ENCODE results near the gene LRMDA.

LRMDA gene

DNA sequence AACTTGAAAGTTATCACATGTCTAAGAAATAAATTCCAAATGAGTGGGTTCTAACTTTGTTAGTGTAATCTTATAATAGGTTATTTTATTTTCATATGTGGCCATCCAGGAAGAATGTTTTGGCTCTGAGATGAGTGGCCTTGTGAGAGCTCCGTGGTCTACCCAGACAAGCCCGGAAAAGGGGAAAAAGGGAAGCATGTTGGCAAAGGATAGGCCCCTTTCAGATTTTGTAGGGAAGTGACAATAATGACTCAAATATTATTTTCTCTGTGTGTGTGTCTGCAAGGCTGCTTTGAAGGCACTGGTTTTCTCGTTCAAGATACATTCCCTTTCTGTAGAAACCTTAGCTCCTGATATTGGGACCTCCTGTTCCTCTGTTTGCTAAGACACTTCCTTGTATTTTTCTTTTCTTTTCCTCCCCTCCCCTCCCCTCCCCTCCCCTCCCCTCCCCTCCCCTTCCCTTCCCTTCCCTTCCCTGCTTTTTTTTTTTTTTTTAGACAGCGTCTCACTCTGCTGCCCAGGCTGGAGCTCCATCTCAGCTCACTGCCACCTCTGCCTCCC is 240.8 kb downstream of the LRMDA start:
- DNase-seq (ENCODE audit: low read depth) = no peak

DNA sequence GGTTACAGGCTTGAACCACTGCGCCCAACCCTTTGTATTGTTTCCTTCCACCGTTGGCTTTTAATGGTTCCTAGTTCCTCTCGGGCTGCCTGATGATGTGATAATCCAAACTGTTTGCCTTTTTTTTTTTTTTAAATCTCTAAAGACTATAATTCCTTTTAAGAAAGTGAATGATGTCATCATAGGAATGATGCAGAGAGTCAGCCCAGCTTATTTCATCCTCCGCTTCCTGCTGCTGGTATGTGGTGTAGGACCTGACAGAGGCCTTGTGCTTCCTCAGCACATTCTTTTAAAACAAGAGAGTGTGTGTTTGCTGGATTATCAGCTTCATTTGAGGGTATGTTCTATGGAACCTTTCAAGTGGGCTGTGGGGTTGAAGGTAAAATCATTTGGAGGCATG is 241.4 kb downstream of the LRMDA start:
- no peak for DNase-seq (ENCODE audit: low read depth)

DNA sequence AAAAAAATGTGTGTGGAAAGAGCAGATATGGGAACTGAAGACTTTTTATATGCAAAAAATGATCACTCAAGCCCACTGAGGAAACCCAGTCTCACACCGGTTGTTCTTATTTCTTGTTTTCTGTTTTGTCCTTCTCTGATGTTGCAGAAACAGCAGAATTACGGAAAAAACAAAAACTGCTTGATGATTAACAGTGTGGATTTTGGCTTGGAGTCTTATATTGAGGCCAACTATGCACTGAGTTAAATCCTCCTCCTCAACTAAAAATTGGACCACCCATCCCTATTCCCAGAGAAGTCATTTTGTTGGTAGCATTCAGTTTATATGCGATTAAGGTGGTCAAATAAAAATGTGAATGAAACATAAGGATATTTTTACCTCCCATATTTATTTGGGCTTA is 246.1 kb downstream of the LRMDA start:
- no peak for DNase-seq (ENCODE audit: low read depth)

DNA sequence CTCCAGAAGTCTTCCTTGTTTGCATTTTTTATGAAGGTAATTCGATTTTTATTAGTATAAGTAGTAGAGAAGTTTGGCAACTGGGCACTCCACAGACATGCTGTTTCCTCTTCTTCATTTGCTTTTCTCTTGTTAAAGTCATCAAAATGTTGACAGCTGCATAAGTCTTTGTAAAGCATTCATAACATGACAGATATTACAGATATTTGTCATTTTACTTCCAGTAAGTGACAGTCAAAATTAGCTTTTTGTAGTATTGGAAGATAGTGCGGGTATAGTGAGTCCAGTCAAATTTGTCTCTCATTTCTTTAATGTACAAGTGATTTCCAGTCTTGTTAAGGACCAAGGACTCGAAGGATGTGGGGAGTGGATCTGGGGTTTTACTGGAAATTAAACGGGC is 247.1 kb downstream of the LRMDA start:
- no peak for DNase-seq (ENCODE audit: low read depth)

DNA sequence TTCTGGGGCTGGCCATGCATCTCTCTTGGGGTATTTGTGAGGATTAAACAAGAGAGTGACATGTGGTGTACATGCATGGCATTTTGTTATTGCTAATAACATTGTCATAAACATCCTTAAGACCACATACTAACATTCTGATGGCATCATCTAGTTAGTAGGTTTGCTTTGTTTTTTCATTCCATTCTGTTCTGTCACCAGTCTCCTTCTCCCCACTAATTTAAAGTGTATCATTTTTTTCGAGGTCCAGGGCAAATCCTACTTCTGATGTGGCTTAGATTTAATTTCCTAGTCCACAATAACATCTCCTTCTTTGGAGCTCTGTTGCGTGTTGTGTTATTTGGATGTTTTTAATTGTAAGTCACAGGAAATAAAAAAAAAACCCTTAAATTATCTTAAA is 248.1 kb downstream of the LRMDA start:
- no peak for DNase-seq (ENCODE audit: low read depth)

DNA sequence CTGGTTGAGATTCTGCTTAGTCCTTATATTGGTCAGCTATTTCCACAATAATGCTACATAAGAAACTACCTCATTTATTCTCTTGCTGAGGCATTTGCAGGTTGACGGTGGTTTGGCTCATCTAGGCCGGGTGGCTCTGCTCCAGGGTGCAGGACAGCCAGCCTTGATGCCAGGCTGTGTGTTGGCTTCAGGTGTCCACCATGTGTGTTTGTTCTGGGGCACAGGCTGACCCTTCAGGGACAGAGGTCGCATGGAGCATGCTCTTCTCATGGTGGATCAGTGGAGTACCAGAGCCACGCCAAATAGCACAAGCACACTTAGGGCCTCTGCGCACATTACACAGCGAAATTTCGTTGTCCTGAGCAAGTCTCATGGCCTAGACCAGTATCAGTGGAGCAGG is 249.9 kb downstream of the LRMDA start:
- DNase-seq (ENCODE audit: low read depth) = no peak

DNA sequence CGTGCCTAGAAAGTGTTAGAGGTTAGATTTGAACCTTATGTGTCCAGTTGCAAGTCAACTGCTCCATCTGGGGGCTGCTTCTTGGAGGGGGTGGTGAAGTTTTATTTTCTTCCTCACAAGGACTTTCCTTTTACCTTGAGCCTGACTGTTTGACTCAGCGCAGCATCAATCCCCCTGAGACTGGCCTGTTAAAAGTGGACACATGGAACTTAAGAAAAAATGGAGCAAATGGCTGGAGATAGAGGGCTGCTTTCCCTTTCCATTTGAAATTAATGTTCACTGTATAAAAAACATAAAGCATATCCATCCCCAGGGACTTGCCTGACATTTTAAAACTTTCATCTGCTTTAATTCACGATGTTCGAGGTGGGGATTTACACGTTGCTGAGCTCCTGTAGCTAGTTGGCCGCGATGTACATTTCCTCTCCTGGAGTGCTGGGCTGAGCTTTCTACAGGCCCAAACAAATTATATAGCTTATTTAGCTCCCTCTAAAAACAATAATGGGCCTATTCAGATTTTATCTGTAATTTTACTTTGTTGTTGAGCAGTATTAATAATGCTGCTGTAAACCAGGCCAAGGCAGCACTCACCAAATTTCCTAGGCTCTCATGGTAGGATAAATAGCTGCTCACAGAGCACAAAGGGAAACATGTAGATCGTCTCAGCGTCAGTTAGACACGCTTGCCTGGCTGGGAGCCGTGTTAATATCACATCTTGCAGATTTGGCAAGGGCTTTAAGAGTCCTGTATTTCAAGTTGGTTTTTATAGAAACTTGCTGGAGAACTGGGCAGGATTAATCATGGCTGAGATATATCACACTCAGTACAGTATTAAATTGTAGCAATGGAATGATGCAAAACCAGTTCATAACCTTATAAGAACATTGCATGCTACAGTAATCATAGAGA is 251.5 kb downstream of the LRMDA start:
- DNase-seq (ENCODE audit: low read depth) = no peak

DNA sequence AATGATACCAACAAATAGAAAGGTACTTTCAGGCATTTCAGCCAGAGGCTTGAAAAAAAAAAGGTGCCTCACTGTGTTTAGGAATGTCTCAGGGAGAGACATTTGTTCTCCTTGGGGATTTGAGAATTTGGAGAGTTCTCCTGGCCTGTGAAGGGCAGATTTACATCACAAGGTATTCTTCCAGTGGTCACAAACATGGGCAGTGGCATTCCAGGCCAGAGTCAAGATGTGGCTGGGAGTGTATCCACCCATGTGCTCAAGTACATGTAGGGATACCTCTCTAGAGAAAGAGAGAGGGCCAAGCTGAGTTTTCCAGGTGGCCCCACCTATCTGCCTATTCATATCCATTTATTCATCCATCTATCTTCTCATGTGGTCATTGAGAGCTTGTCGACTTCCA is 253.8 kb downstream of the LRMDA start:
- DNase-seq (ENCODE audit: low read depth) = no peak

DNA sequence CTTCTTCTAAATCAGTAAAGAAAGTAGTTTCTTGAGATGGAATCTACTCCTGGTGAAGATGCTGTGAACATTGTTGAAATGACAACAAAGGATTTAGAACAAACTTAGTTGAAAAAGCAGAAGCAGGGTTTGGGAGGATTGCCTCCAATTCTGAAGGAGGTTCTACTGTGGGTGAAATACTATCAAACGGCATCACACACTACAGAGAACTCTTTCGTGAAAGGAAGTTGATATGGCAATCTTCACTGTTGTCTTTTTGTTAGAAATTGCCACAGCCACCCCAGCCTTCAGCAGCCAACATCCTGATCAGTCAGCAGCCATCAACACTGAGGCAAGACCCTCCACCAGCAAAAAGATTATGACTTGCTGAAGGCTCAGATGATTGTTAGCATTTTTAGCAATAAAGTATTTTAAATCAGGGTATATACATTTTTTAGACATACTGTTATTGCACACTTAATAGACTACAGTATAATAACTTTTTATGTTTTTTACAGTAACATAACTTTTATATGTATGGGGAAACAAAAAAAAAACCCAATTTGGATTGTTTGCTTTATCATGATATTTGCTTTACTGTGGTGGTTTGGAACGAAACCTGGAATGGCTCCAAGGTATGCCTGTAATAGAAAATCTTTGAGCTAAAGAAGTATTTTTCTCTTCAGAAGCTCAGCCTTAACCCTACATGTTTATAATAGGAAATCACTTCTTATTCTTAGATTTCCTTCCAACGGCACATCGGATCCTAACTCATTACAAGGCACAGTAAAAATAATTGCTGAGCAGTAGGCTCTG is 257.3 kb downstream of the LRMDA start:
- DNase-seq (ENCODE audit: low read depth) = no peak

DNA sequence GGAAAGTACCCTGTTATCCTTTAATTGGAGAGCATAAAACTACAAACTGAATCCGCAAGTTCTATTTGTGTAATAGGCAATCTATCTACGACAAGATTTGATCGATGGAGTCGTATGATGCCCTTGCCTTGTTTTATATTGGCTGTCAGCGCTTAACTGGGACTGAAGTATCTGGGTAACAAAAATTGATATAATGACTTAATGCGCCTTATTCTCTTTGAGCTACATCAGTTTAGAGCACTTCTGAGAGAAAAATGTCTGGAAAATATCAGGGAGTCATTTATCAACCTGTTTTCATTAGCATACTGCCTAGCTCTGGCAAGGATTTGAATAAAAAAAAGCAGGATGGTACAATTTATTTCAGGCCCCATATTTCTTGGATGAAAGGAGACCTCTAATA is 262.1 kb downstream of the LRMDA start:
- no peak for DNase-seq (ENCODE audit: low read depth)

DNA sequence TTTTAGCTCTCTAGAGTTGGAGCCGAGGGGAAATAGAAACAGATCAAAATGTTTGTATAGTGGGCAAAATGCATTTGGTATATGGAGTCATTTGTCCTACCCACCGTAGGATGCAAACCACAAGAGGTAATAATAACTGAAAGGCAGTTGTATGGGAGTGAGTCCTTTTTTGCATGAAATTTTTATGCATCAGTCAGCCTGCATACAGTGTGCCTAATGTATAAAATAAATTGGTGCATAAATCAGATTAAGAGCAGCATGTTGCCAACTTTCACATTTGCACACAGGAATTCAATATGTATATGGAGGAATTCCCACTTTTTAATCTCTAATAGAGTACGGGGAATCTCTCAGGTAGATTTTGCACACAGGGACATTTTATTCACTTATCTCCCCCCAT is 262.8 kb downstream of the LRMDA start:
- no peak for DNase-seq (ENCODE audit: low read depth)

DNA sequence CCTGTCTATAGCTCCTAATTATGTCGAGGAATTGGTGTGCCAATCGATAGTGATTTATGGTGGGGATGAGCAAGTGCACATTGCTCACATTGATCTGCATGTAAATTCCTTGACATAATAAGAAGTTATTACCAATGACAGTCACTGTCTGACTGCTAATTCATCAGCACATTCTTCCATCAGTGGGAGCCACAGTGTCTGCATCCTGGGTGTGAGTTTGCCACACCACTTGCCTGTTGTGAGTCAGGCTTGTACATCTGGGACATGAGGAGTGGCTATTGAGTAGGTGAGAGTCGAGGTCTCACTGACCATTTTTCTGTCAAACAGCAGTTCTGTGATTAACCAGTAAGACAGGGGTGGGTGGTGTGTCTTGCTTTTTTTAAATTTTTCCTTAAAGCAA is 263.4 kb downstream of the LRMDA start:
- DNase-seq (ENCODE audit: low read depth) = no peak

DNA sequence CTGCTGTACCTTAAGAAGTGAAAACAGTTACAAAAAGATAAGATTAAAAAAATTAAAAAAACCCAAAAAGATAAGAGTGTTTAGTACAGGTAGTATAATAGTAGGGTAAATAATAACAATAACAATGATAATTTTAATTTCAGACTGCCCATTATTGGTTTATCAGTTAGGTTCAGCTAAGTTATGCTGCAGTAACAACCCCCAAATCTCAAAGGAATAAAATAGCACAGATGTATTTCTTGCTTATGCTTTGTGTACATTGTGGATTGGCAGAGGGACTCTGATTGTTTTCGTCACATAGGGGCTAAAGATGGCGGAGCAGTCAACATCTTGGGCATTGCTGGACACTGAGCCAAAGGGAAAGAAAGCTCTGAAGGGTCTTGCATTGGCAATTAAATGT is 264.6 kb downstream of the LRMDA start:
- DNase-seq (ENCODE audit: low read depth) = no peak

DNA sequence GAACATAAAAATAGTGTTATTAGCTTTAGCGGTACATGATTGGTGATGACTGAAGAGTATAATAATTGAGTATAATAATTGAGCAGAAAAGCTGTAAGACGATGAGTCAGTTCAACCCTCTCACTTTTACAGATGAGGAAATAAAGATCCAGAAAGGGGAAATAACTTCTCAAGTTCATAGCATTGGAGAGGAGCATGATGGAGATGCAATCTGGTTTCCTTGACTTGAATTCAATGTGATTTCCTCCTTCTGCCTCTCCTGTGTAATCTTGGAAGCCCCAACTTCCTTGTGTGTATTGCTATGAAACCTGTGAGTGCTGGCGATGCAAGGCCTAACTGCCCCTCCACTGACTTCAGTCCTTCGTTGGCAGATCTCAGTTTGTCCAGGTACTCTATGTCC is 265.1 kb downstream of the LRMDA start:
- no peak for DNase-seq (ENCODE audit: low read depth)

DNA sequence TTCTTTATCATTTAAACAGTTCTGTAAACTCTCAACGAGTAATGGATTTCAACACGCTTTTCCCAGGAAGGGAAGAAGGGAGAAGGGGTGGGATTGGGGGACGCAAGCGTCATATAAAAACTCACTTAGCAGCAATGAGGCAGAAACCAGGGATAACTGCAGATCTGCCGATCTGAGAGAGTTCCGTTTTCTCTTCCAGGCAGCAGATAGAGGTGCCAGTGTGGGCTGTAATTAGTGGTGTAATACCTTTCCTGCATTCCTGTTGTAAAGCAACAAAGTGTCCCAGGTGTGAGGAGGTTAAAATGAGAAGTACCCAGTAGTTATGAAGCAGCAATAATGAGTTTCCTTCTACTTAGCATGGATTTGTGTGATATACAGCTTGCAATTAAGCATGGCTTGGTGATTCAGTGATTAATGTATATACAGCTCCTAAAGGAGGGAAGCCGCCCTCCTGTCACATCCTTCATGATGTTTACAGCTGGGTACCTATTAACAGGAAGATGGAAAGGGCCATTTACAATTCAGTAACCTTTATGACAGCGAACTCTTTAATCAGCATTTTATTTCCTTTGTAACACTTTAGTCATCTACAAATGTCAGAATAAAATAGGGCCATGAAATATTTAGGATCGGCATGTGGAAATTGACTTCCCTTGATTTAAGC is 271.9 kb downstream of the LRMDA start:
- DNase-seq (ENCODE audit: low read depth) = no peak

DNA sequence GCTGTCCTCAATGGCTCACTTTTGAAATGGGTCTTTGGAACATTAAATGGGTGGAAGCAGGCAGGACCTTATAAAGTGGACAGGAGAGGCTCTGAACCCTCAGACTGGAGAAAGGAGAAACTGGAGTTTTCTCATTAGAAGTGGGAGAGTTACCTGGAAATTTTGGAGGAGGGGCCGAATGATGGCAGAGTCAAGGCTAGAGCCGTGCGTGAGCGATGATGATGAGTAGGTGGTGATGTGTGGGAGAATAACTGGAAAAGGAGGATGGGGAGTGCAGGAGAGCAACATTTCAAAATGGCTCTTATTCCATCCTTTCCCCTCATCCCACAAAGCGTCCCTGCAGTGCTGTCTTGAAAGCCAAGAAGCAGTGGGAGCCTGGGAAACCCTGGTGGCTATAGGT is 274.0 kb downstream of the LRMDA start:
- no peak for DNase-seq (ENCODE audit: low read depth)

DNA sequence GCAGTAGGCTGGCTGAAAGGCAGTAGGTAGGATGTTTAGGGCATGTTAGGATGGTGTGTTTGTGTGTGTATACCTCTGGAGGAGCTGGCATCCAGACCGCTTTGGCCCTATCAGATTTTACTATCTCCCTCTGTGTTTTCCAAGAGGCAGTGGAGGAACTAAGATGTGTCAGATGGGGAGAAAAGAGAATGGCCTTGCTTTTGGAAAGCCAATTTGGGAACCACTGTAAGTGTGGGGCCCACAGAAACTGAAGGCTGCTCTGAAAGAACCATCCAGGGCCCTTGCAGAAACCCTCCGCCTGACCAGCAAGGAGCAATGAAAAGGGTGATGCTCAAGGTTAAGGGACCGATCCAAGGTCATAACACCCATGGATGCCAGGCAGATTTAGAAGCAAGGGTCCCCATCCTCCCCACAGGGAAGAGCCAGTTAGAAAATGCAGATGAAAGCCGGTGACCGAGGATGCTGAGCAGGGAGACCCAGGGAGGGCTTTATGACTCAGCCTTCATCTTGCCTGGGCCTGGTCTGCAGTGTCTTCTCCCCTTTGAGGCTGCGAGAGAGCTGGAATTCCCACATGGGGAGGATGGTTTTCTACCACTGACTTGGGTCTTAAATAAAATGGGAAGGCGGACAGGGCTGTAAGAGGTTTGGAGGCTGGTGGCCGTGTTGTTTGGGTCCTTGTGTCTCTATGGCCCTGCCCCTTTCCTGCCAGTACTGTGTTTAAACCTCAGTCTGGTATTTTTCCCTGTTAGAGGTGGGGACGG is 275.8 kb downstream of the LRMDA start:
- DNase-seq (ENCODE audit: low read depth) = no peak

DNA sequence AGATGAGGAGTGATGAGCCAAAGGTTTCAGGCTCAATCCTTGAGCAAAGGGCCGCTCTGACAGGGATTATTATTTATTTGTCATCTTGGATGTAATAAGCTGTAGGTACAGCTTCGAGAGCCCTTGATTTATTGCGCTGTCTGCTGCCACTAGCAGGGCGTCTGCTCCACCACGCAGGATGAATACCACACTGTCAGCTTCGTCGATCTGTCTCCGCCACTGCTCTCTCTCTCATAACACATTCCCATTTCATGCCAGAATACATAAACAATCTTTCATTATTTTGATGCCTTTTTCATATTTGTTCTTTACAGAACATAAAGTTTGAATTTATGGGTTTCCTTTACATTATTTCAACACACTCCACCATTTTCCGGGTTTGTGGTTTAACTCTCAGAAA is 276.6 kb downstream of the LRMDA start:
- DNase-seq (ENCODE audit: low read depth) = no peak

DNA sequence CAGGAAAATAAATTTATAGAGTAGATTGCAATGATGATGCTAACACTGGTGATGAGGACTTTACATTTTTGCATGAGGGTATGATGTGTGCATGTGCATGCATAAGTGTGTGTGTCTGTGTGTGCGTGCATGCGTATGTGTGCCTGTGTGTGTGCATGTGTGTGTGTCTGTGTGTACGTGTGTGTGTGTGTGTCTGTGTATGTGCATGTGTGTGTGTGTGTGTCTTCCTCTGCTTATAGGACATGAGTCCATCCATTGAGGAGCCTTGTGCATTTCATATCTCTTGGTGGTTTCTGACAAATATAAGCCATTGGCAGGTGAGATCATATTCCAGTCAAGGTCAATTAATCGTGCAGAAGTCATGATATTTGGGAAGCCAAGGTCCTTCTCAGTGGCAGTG is 277.8 kb downstream of the LRMDA start:
- no peak for DNase-seq (ENCODE audit: low read depth)

DNA sequence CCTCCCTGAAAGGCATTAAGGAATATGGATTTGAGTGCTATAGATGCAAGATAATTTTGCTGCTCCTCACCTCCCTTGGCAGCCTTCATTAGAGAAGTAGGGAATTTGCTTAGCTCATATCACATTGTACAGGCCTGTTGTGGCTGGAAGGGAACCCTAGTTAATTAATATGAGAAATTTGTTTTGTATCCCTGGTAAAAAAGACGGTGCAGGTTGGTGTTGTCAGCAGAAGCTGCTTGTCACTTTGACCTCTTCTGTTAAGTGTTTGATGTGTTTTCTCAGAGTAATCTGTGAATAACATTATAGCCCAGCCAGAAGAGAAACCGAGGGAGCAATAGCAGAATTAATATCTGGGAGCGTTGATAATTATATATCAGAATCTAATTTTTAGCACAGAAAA is 278.4 kb downstream of the LRMDA start:
- no peak for DNase-seq (ENCODE audit: low read depth)

DNA sequence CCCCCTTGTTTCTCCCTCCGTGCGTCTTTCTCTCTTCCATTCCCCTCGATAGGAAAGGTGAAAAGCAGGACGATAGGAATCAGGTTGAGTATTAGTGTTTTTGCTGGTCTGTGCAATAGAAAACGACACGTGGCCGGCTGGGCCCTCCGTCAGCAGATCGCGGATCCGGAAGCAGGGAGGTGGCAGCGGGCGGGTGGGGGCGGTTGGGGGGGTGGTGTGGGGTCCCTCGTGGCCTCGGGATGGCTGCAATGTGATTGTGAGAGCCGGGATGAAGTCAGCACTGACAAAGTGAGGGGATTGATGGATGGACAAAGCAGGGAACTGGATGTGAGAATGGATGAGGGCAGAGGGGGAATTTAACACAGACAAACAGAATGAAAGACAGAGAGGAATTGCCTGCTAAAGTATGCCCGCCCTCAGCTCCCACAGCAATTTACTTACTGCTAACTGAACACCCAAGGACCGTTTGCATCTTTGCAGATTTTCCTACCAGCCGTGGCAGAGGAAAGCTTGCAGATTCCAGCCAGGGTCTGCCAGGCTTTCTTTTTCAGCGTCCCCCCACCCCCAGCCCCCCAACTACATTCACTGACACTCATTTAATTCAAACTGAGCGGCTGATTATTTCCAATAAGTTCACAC is 280.9 kb downstream of the LRMDA start:
- DNase-seq (ENCODE audit: low read depth) = no peak

All from activated T-cell treated with anti-CD3 and anti-CD28 coated beads for 24 hours (primary cell).